ENCODE measurements around the gene ADTRP.

Gene ADTRP

DNA sequence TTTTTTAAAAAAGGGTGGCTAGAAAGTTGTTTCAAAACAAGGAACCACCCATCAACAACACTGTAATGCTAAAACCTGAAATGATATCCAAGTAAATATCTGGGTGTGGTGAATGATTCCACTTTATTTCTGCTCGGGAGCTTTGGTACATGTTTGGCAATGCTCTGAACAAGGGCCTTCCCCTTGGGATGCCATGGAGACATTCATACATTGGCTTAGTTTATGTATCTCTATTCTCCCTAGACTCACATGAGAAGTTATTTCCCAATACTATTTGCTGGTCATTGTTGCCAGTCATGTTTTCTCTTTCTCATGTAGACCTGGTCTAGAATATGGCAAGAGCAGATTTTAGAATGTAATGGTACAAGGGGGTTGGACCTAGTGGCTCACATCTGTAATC is 22.9 kb downstream of the ADTRP start:
- no peak for DNase-seq (ENCODE audit: low spot score)

DNA sequence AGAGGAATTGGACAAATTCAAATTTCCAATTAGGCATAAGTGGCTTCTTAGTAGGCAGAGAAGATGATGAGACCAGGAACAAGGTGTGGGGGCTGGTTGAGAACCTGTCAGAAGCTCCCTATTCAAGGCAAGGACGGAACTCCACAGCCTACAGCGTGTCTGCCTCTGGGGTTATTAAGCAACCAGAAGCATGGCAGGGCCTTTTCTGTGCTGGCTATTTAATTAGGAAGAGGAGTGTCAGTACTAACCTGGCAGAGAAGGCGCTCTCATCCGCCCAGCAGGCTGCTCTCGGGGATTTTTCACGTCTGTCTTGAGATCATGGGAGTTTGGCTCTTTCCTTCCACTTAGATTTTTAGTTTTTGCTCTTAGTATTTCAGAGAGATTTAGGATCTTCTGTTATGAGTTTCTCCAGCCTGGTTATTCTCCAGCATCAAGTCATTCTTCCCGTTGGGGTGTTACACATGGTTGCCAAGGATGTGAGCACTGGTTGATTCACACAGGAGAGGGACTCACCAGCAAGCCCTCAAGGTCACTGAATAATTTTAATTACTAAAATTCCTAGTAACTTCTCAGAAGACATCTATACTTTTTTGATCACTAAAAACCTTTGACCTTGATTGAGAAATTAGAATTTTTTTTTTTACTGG is 23.9 kb downstream of the ADTRP start:
- no peak for DNase-seq (ENCODE audit: low spot score)

DNA sequence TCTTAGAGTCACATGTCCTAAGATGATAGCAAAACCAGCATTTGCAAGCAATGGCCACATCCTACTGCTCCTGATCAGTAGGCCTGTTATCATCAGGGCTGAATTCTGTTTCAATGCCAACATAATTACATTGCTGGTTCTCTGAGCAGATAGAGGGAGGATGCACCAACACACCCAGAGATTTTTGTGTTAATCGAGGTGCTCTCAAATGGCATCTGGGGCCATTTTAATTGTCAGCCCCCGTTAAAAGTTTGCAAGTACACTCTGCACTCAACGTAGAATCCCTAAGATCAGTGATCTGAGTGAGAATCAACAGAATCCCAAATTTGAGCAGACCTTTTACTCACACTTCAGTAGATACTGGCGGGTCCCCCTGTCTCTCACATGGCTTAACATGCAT is 24.8 kb downstream of the ADTRP start:
- DNase-seq (ENCODE audit: low spot score) = no peak

DNA sequence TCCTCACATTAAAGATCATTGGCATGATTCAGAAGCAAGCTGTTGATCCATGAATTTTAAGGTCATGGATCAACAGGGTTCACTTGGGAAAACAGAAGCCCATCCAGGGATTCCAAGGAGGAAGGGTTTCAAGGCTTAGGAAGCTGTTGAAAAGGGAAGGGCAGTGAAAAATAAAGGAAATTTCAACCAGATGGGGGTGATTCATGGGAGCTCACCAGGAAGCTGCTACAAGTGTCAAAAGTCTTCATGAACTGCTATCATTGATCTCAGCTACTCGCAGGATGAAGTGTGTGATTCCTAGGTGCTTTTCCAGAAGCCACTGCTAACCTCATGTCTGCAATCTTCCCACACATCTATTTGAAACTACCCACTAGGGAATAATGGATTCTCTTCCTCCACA is 26.2 kb downstream of the ADTRP start:
- DNase-seq (ENCODE audit: low spot score) = no peak

DNA sequence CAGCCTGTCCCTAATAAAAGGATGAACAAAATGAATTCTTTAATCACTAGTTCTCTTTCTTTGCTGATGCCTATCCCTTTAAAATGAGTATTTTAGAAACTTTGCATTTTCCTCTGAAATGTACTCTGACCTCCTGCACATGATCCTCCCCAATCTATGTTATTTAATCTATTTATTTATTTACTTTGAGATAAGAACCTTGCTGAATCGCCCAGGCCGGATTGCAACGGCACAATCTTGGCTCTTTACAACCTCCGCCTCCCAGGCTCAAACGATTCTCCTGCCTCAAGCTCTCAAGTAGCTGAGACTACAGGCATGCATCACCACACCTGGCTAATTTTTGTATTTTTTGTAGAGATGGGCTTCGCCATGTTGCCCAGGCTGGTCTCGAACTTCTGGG is 27.9 kb downstream of the ADTRP start:
- no peak for DNase-seq (ENCODE audit: low spot score)

DNA sequence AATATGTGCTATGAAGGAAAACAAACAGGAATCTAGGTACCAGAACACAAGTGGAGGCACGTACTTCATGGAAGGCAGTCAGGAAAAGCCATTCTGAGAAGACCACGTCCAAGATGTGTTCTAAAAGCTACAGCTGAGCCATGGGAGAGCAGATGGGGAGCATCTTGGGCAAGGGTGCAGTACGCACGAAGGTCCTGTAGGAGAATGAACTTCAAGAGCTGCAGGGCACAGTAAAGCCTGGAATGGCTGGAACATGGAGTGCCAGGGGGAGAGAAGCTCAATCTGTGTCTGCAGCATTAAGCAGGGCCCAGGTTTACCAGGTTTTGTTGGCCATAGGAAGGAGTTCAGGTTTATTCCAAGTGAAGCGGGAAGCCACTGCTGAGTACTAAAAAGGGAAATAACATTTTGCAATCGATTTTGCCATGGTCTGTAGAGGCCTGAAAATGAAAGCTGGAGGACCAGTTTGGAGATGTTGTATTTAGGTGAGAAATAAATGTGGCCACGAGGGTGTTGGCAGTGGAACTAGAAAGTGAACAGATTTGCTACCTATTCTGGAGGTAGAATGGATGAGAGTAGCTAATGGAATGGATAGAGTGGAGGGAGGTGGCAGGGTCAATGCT is 29.9 kb downstream of the ADTRP start:
- no peak for DNase-seq (ENCODE audit: low spot score)

DNA sequence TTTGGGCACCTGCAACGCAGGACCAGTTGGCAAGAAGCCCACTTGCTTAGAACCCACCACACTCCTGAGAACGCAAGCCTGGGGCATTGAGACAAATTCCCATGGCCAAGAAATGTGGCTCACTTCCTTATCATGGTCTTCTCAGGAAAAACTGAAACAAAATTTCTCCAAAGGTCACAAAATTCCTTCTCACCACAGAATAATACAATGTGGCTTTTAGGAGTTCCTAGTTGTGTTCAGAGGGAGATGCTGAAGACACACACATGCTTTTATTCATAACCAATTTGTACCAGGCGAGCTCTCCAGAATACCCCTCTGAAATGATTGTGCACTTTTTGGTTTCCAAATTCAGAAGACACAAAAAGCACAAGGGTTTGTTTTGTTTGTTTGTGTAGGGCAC is 31.6 kb downstream of the ADTRP start:
- no peak for DNase-seq (ENCODE audit: low spot score)

DNA sequence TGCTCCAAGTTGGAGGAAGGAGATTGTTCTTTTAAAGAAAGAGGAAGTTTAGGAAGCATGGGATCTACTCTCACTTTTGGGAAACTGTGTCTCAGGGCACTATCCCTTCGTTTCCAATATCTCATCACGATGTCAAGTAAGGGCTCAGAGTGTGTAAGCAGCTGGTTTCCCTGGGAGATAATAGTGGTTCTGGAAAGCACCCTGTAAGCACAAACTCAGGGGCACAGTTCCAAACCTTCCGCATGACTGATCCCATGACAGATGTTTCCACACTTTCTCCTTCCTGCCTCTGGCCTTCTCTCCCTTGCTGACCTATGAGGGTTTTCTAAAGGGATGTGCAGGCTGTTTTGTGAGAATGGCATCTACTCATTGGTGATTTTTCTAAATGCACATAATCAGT is 33.9 kb downstream of the ADTRP start:
- no peak for DNase-seq (ENCODE audit: low spot score)

DNA sequence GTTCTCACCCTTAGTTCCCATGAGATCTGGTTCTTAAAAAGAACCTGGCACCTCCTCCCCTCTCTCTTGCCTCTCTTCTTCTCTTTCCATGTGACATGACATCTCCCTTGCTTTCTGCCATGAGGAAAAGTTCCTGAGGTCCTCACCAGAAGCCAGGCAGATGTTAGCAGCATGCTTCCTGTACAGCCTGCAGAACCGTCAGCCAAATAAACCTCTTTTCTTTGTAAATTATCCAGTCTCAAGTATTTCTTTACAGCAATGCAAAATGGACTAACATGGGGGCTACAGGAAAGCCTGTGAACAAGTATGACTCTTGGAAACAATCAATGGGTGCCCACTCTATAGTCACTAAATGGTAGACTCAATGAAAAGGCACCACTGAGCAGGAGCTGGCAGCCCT is 34.5 kb downstream of the ADTRP start:
- DNase-seq (ENCODE audit: low spot score) = no peak

DNA sequence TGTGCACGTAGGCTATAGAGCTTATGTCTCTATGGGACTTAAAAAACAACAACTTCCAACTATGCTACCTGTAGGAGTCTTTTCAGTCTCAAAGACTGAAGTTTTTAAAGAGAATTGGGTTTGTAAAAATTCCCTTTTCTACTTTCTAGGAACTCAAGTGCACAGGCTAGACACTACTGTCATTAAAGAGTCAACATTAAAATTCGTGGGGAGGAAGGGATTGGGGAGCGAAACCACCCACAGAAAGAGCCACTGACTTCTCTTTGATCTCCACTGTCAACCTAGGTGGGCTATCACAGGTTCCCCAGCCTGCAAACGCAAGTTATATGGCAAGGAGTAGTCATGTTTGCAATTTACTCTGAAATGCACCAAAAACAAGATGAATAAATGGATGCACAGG is 37.7 kb downstream of the ADTRP start:
- no peak for DNase-seq (ENCODE audit: low spot score)

DNA sequence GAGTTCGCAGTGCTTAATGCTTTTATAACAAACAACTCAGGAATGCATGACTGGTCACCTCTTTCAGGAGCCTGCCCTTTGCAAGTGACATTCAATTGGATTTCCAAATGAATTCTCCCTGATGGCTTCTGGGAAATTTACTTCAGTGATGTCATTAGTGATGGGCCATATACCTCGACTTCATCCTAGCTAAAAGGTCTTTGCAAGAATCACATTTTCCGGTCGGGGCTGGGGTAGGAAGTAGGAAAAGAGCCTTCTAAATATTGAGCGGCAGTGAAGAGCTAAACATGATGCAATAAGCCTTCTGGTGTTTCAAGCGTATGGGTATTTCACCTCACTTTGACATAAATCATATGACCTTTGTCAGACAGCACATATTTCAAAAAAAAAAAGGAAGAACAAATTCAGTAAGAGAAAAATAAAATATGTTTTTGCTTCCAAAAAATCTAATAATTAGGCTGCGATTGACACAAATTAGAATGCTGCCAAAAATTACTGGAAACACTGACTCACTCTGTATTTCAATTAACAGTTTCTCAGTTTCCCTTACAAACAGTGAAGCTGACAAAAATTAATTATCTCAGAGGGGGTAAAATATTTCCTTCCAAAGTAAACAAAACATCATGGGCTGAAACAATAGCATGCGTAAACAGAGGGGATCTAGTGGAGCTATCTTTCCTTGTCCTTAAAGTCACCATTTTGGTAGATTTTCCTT is 39.8 kb downstream of the ADTRP start:
- no peak for DNase-seq (ENCODE audit: low spot score)

DNA sequence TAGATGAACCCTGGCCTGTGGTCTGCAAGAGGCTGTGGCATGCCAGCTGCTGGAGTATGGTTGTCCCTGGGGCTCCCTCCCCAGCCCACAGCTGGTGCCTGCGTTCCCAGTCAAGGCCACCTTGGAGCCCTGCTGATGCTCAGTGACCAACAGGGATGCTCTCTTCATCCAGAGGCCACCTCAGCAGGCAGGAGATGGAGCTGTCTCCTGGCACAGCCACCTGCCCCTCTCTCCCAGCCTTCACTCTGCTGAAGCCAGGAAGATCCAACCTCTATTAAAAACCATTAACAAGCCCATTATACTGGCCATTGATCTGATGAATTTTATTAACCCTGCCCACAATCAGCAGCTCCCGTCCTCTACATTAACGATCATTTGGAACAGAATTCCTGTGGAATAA is 40.4 kb downstream of the ADTRP start:
- DNase-seq (ENCODE audit: low spot score) = no peak

DNA sequence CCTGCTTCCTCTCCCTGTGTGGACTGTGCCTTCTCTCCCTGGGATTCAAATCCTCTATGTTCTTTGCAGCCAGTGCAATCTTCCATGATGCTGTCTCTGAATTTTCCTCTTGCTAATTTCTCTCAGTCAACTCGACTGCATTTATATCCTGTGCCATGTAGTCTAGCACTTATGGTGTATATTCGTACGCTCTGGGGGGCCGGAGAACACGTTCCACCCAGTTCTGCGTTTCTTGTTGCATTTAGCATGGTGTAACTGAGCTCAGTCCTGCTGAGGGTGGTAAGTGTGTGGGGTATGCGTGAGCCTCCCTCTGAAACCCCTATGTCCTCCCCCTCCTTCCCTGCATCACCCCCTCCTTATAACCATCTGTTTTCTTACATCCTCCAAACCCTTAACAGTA is 42.0 kb downstream of the ADTRP start:
- no peak for DNase-seq (ENCODE audit: low spot score)

DNA sequence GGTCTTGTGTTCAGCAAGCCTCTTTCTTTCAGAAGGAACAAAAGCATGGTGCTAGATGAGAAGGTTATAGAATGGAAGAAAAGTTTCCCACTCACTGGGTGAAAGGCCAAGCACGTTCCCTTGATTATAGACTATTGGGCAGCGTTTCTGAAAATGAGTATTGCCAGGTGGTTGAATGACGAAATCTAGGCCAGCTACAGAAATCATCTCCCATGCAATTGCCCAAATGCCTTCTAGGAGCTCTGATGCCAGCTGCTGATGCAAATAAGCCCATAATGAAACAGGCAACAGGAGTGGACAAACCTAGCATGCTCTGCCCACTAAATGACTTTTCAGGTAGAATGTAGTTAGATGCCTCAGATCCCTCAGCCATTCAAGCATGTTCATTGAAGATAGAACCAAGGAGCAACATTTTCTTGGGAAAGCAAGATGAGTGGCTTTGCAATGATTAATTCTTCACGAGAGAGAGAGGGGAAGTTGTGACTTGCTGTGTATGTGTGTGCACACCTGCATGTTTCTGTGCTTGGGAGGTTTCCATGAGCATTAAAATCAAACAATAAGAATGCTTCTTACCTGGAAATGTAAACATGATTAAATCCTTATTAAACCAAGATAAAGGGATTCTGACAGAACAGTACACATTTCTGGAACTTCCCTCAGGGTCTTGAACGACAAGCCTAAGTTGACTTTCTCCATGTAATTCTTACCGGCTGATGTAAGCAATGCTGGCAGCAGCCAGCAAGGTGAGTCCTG is 43.6 kb downstream of the ADTRP start:
- no peak for DNase-seq (ENCODE audit: low spot score)

DNA sequence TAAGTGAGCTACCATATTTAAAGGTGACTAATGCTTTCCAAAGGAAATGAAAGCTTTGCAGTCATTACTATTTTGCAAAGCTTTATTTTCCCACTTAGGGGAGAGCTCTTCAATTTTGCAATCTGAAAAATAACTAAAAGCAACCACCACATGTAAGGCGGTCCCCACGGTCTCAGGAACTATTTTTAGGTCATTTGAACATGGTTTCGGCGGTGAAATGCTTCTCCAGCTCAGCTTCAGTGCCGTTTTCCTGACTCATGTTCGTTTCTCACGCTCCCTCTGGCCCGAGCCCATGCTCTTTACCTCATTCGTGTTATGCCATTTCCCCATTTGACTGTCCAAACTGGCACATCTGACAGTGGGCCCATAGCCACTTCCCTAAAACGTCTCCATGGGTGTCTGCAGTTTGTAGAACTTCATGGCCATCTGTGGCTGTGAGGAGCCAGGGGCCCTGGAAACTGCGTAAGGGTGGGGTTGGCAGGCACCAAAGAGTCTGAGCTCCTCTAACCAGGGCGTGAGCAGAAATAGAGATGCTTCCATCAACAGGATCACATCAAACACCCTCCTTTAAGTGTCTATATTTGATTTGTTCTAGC is 46.5 kb downstream of the ADTRP start:
- no peak for DNase-seq (ENCODE audit: low spot score)

DNA sequence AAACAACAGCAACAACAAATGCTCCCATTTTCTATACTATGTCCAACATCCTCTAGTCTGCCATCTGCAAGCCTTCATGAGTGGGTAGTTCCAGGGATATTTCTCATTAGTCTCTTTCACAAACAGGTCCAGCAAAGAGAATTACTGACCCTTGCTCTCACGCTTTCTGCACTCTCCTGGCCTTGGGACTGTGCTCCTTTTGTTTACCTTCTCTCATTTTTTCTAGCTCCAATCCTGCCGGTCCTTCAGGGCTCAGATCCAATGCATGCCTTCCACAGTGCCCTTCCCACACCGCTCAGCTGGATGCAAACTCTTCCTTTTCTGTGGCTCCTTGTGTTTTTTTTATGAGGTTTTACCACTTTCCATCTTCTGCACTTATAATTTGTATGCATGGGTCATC is 47.2 kb downstream of the ADTRP start:
- DNase-seq (ENCODE audit: low spot score) = no peak

DNA sequence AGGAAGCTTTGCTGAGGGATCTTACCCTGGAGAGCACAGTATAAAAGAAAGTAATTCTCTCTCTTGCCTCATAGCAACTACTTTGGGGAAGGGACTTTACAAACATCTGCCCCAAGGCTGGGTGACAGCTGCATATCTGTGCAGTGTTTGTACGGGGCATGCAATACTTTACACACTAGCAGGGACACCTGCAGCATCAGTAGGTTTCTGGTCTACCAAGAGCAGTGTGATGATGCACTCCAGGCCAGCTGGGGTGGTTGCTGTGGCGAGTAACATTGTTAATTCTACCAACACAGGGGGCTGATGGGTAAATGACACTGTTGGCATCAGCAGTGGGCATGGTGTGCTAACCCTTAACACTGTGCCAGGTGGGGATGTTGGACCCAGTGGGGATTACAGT is 48.0 kb downstream of the ADTRP start:
- DNase-seq (ENCODE audit: low spot score) = no peak

DNA sequence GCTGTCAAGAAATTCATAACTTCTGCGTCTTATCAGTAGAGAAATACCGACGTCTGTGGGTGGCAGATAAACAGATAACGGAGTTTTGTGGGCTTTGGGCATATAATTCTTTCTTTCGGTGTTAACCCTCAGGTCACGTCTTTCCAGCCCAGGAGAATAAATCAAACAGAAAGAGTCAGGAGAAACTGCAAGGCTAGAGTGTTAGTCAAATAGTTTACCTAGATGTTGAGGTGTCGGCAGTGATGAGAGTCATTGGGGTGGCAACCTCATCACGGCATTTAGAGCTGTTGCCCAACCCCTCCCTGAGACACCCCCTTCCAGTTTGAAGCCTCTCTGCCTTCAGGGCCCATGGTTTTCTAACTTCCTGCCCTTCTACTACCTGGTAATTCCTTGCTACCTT is 49.5 kb downstream of the ADTRP start:
- no peak for DNase-seq (ENCODE audit: low spot score)

DNA sequence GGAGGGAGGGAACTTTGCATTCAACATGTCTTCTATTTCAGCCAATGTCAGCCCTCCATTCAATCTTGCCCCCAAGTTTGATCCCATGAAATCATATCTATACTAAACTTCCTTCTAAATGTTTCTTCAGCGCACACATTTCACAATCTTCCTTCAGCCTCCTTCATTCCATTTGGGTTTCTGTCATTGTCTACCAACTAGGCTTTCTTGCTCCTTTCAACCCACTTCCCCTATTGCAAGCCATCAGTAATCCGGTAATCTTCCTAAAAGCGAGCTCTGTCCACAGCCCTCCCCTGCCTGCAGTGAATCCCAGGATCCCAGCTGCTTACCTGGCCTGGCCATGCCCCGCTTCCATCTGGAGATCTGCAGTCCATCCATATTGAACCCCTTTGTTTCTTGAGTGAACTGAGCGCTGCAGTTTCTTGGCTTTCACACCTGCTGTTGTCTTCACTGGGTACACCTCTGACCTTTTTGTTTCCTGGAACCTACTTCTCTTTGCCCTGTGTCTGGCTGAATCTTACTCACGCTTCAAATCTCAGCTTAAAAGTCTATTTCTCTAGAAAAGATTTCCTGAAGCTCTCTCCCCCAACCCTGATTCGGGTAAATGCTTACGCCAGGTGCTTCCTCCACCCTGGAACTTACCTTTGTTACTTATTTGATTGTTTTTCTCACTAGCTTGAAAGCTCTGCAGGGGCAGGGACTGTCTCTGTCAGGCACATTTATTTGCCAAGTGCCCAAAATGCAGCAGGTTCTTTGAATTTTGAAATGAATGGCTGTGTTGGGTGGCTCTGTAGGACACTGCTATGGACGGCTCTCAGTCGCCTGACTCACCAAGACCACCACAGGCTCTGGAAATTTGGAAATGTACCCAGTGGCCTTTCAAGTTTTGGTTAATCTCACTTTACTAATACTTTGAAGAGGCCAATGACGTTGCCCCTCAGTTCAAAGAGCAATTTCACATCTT is 50.3 kb downstream of the ADTRP start:
- no peak for DNase-seq (ENCODE audit: low spot score)

DNA sequence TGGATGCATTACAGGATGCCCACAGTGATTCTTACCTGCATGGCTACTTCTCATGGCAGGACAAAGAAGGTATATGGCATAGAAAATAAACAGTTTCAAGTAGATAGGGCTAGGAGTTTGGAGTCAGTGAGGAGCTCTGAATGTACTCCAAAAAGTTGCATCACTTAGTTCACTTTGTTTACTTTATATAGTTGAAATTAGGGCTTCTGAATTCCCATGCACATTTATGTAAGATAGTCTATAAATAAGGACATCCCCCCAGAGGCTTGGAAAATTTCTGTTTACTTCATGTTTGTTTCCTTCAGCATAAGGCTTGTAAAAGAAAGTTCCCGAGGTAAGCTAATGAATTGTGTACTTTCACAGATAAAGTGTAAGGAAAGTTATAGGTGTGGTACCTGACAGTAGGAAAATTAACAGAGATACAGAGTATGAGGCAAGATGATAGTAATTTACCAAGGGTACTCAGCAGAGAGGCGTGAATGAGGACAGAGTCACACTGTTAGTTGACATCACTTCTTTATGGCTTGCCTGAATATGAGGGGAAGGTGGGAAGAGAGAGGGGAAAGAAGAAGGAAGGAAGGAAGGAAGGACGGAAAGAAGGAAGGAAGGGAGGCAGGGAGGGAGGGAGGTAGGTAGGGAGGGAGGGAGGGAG is 51.1 kb downstream of the ADTRP start:
- DNase-seq (ENCODE audit: low spot score) = no peak

DNA sequence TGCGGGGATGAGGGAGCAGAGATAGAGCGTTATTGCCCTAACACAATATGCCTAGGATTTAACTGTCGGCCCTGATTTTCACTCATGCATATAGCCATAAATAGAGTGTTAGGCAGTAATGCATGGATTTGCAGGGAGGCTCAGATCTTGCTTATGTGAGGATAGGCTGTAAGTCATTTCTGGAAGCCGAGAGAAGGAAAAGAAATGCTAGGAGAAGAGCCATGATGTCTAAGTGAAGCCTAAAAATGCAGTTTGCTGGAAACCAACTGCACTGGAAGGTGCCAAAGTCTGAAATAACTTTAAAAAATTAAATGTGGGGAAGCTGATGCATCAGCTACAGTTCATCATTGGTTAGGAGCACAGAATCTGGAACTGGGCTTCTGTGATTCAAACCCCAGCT is 54.3 kb downstream of the ADTRP start:
- DNase-seq (ENCODE audit: low spot score) = no peak

All from hematopoietic multipotent progenitor cell treated with erythropoietin and hydrocortisone succinate and interleukin-3 and kit ligand, for 17 days (in vitro differentiated cells).